Measurements from ENCODE around the gene KCNJ14. TPM values are rescaled to one million over a fixed set of nuclear protein-coding genes. Genes with fewer than 3 reads are reported as not detected.

Gene KCNJ14
- polyA plus RNA-seq, 3 donors: 0.09 to 0.56 TPM; not detected in 1

- H3K27ac ChIP-seq (ENCODE audit: low read depth in 1 of 2, low read length in 2 of 2): no peak overlapping the region
- Mint-ChIP-seq H3K36me3 (peaks cover 39 to 57% of the 10 kb centered on the region in 2 donors), H3K27ac (no peak overlapping the region)
Measured at GRCh38 chr19:48478339-48479256, 23.2 kb downstream of the KCNJ14 start.

GRCh38 chr19:48479686-48480085 lies 24.3 kb downstream of the KCNJ14 start:
- H3K4me3 ChIP-seq (replicated peaks in 1 of 3; ENCODE audit: low read depth in 2 of 3, low read length in 3 of 3): no peak overlapping the region
- H4K20me1 ChIP-seq (ENCODE audit: insufficient read depth, low read length): peaks cover 4% of the 10 kb centered on the region
- no peak overlapping the region for H3K4me2 ChIP-seq (replicated peaks; ENCODE audit: extremely low read depth, low read length, poor library complexity, severe bottlenecking)
- H3K9ac ChIP-seq (ENCODE audit: insufficient read depth, low read length, poor library complexity, severe bottlenecking): no peak overlapping the region
- Mint-ChIP-seq H3K27ac (peak overlapping the region in 1 of 7 donors; percentile 10), H3K4me1 (peaks cover 17% of the 10 kb centered on the region), H3K36me3 (peaks cover 31 to 46% of the 10 kb centered on the region in 2 donors), H3K9me3 (peaks cover 0 to 2% (median 0%) of the 10 kb centered on the region in 7 donors), H3K4me3 (peak overlapping the region in 1 of 2 donors; percentile 91), H3K27me3 (ENCODE audit: low read depth in 3 of 3) (peaks cover 1 to 24% (median 14%) of the 10 kb centered on the region in 3 donors)
- peaks cover 15 to 17% of the 10 kb centered on the region in 2 donors for H3K4me1 ChIP-seq (ENCODE audit: control insufficient read depth in 1 of 2, insufficient read depth in 2 of 2, low read length in 2 of 2)
- no peak overlapping the region for H3K27ac ChIP-seq (ENCODE audit: low read depth in 1 of 2, low read length in 2 of 2)
- H2AFZ ChIP-seq (ENCODE audit: insufficient read depth, low read depth, low read length, poor library complexity, severe bottlenecking): no peak overlapping the region
- H3K36me3 ChIP-seq (replicated peaks in 1 of 2; ENCODE audit: control insufficient read depth in 1 of 2, insufficient read depth in 2 of 2, low read length in 2 of 2): peaks cover 39% of the 10 kb centered on the region in 2 donors
- no peaks in the 10 kb centered on the region for H3K79me2 ChIP-seq (ENCODE audit: insufficient read depth, low read length)
- DNase-seq: no peak
- TF ChIP-seq, protein P1, sequence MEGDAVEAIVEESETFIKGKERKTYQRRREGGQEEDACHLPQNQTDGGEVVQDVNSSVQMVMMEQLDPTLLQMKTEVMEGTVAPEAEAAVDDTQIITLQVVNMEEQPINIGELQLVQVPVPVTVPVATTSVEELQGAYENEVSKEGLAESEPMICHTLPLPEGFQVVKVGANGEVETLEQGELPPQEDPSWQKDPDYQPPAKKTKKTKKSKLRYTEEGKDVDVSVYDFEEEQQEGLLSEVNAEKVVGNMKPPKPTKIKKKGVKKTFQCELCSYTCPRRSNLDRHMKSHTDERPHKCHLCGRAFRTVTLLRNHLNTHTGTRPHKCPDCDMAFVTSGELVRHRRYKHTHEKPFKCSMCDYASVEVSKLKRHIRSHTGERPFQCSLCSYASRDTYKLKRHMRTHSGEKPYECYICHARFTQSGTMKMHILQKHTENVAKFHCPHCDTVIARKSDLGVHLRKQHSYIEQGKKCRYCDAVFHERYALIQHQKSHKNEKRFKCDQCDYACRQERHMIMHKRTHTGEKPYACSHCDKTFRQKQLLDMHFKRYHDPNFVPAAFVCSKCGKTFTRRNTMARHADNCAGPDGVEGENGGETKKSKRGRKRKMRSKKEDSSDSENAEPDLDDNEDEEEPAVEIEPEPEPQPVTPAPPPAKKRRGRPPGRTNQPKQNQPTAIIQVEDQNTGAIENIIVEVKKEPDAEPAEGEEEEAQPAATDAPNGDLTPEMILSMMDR (IDR thresholded peaks at IDR 0.05): no peak
- WGBS (ENCODE audit: insufficient coverage): 96% methylated on average over 7 of the region's 7 CpGs
- no peaks in the 10 kb centered on the region for H3K27me3 ChIP-seq (ENCODE audit: control insufficient read depth in 2 of 2, insufficient read depth in 2 of 2, low read length in 2 of 2)
- H3K9me3 ChIP-seq (replicated peaks in 1 of 2; ENCODE audit: control insufficient read depth in 1 of 2, insufficient read depth in 1 of 2, low read length in 2 of 2): no peaks in the 10 kb centered on the region
- intact Hi-C loops (cut with micrococcal nuclease): no loop called here

More at GRCh38 chr19:48478339-48479256, 23.2 kb downstream of the KCNJ14 start:
- Mint-ChIP-seq H3K9me3 (no peaks in the 10 kb centered on the region), H3K27me3 (ENCODE audit: low read depth in 3 of 3) (peaks cover 1 to 20% (median 13%) of the 10 kb centered on the region in 3 donors), H3K4me1 (peaks cover 17% of the 10 kb centered on the region), H3K4me3 (no peak overlapping the region)
- peaks cover 50% of the 10 kb centered on the region in 2 donors for H3K36me3 ChIP-seq (replicated peaks in 1 of 2; ENCODE audit: control insufficient read depth in 1 of 2, insufficient read depth in 2 of 2, low read length in 2 of 2)
- peaks cover 15 to 17% of the 10 kb centered on the region in 2 donors for H3K4me1 ChIP-seq (ENCODE audit: control insufficient read depth in 1 of 2, insufficient read depth in 2 of 2, low read length in 2 of 2)
- no peaks in the 10 kb centered on the region for H3K9me3 ChIP-seq (replicated peaks in 1 of 2; ENCODE audit: control insufficient read depth in 1 of 2, insufficient read depth in 1 of 2, low read length in 2 of 2)
- no peak overlapping the region for H3K9ac ChIP-seq (ENCODE audit: insufficient read depth, low read length, poor library complexity, severe bottlenecking)
- no peak overlapping the region for H3K4me3 ChIP-seq (replicated peaks in 1 of 3; ENCODE audit: low read depth in 2 of 3, low read length in 3 of 3)
- no peak for DNase-seq
- H4K20me1 ChIP-seq (ENCODE audit: insufficient read depth, low read length): peaks cover 14% of the 10 kb centered on the region
- no peaks in the 10 kb centered on the region for H3K27me3 ChIP-seq (ENCODE audit: control insufficient read depth in 2 of 2, insufficient read depth in 2 of 2, low read length in 2 of 2)
- no peak overlapping the region for H2AFZ ChIP-seq (ENCODE audit: insufficient read depth, low read depth, low read length, poor library complexity, severe bottlenecking)
- intact Hi-C loops (cut with micrococcal nuclease): no loop called here
- no peaks in the 10 kb centered on the region for H3K79me2 ChIP-seq (ENCODE audit: insufficient read depth, low read length)
- WGBS (ENCODE audit: insufficient coverage): 96% methylated on average over 12 of the region's 29 CpGs
- H3K4me2 ChIP-seq (replicated peaks; ENCODE audit: extremely low read depth, low read length, poor library complexity, severe bottlenecking): no peak overlapping the region
- TF ChIP-seq, protein P1 (IDR thresholded peaks at IDR 0.05): no peak
